ENCODE data around the gene TNFAIP1. TPM values are rescaled to one million over a fixed set of nuclear protein-coding genes. Genes with fewer than 3 reads are reported as not detected.

Gene TNFAIP1
- total RNA-seq, 2 donors from 2014 or later: 15.2 to 15.8 TPM

DNA sequence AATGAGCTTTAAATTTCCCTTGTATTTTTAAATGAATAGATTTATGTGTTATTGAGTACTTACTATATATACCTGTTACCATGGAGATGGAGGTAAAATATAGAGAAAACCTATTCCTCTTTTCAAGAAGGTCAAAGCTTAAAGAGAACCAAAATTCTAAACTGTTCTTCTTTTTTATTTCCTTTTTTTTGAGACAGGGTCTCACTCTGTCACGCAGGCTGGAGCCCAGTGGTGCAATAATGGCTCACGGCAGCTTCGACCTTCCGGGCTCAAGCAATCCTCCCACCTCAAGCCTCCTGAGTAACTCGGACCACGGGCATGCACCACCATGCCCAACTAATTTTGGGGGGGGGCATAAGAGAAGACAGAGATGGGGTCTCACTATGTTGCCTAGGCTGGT is 41.6 kb upstream of the TNFAIP1 start:
- peaks cover 30% of the 10 kb centered on the region for H3K4me1 ChIP-seq
- no peak overlapping the region for H3K27ac ChIP-seq
- H3K27me3 ChIP-seq: no peaks in the 10 kb centered on the region
- ATAC-seq (no peak), DNase-seq (no peak)
- 66 to 89% methylated on average over 6 of the region's 6 CpGs for WGBS, 2 donors
- no peak for TF ChIP-seq POLR2A (IDR thresholded peaks at IDR 0.05)
- TF ChIP-seq CTCF (IDR thresholded peaks at IDR 0.05): no peak
- no peaks in the 10 kb centered on the region for H3K36me3 ChIP-seq (replicated peaks in 1 of 2; ENCODE audit: insufficient read depth in 1 of 2, low read depth in 2 of 2)
- H3K9me3 ChIP-seq: no peaks in the 10 kb centered on the region
- H3K4me3 ChIP-seq: no peak overlapping the region
- intact Hi-C loops (cut with DNase I): no loop called here

DNA sequence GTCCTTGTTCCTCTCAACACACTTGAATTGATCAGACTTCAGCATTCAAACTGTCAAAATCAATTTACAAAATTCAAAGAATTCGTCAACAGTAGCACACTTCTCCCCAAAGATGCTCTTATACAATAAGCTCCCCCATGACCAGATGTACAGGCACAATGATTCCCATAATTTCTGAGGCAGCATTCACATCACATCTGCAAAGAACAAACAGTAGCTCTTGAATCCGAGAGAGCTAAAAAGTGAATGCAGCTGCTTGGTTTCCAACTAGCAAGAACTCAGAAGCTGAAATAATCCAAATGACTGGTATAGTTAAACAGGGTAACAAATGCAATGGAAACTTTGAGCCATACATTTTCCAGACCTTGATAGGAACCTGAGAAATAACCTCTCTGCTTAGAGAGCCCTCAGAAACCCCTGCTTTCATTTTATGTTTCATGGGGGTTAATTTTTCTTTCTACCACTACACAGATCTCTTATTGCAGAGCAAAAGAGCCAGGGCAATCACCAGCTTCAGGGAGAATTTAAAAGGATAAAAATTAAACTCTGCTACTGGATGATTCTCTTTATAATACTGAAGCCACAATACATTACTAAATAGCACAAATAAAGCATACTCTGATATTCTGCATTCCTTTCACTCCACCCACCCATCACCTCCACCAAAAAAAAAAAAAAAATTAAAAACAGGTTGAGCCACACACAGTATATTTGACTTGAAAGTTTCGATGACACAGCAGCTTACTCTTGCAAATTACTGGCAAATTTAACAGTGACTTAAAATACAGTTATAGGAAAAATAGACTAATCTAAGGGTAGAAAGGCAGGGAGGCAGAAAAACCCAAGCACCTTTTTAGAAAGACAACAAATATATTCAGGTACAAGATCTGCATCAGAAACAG is 39.6 kb upstream of the TNFAIP1 start:
- Histone ChIP-seq H3K9me3 (no peaks in the 10 kb centered on the region), H3K27ac (no peak overlapping the region), H3K36me3 (replicated peaks in 1 of 2; ENCODE audit: insufficient read depth in 1 of 2, low read depth in 2 of 2) (no peaks in the 10 kb centered on the region), H3K4me1 (peaks cover 23% of the 10 kb centered on the region), H3K27me3 (no peaks in the 10 kb centered on the region), H3K4me3 (no peak overlapping the region)
- intact Hi-C loops (cut with DNase I): no loop called here
- no peak for DNase-seq
- ATAC-seq: no peak
- TF ChIP-seq POLR2A (IDR thresholded peaks at IDR 0.05): no peak
- no peak for TF ChIP-seq CTCF (IDR thresholded peaks at IDR 0.05)
- 33 to 50% methylated on average over 3 of the region's 3 CpGs for WGBS, 2 donors

GRCh38 chr17:28298449-28298848 is 37.1 kb upstream of the TNFAIP1 start:
- Histone ChIP-seq H3K4me1 (peaks cover 5% of the 10 kb centered on the region), H3K4me3 (no peak overlapping the region), H3K27me3 (no peaks in the 10 kb centered on the region), H3K27ac (no peak overlapping the region), H3K9me3 (no peaks in the 10 kb centered on the region), H3K36me3 (replicated peaks in 1 of 2; ENCODE audit: insufficient read depth in 1 of 2, low read depth in 2 of 2) (no peaks in the 10 kb centered on the region)
- DNase-seq (no peak), ATAC-seq (no peak)
- TF ChIP-seq CTCF (IDR thresholded peaks at IDR 0.05): no peak
- no peak for TF ChIP-seq POLR2A (IDR thresholded peaks at IDR 0.05)
- WGBS, 2 donors: 53 to 62% methylated on average over 3 of the region's 3 CpGs
- intact Hi-C loops (cut with DNase I): no loop called here

DNA sequence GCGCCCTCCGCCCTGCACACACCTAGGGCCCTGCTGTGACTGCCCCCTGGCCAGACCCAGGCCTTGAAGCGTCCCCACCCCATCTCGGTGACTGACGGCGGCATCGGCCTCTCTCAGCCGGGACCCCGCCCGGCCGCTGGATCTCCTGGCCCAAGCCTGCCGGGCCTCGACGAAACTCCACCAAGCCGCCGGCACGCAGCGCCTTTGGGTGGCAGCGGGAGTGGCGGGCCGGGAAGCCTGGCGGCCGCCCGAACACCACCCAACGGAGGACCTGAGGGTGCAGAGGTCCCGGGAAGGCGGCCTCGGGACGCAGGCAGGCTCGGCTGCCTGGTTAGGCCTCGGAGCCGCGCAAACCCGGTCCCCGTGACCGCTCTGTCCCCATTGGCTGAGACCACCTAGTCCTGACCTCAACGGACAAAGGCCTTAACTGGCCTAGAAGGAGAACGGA is 28.6 kb upstream of the TNFAIP1 start:
- H3K9me3 ChIP-seq: no peaks in the 10 kb centered on the region
- no peak overlapping the region for H3K27ac ChIP-seq
- H3K4me1 ChIP-seq: peaks cover 5% of the 10 kb centered on the region
- DNase-seq (no peak), ATAC-seq (no peak)
- 66 to 75% methylated on average over 4 to 30 of the region's 38 CpGs for WGBS, 2 donors
- H3K4me3 ChIP-seq: no peak overlapping the region
- intact Hi-C loops (cut with DNase I): no loop called here
- TF ChIP-seq POLR2A (IDR thresholded peaks at IDR 0.05) (no peak), CTCF (IDR thresholded peaks at IDR 0.05) (no peak)
- no peaks in the 10 kb centered on the region for H3K36me3 ChIP-seq (replicated peaks in 1 of 2; ENCODE audit: insufficient read depth in 1 of 2, low read depth in 2 of 2)
- H3K27me3 ChIP-seq: no peaks in the 10 kb centered on the region

GRCh38 chr17:28313841-28314240 is 21.7 kb upstream of the TNFAIP1 start:
- H3K27ac ChIP-seq: no peak overlapping the region
- peaks cover 46% of the 10 kb centered on the region for H3K4me1 ChIP-seq
- H3K9me3 ChIP-seq: no peaks in the 10 kb centered on the region
- H3K36me3 ChIP-seq (replicated peaks in 1 of 2; ENCODE audit: insufficient read depth in 1 of 2, low read depth in 2 of 2): no peaks in the 10 kb centered on the region
- no peaks in the 10 kb centered on the region for H3K27me3 ChIP-seq
- no peak for TF ChIP-seq CTCF (IDR thresholded peaks at IDR 0.05)
- no peak for TF ChIP-seq POLR2A (IDR thresholded peaks at IDR 0.05)
- DNase-seq (peak; percentile 52 to 81 (median 58)), ATAC-seq (no peak)
- intact Hi-C loops (cut with DNase I): no loop called here
- H3K4me3 ChIP-seq: no peak overlapping the region
- 50 to 60% methylated on average over 2 of the region's 2 CpGs for WGBS, 2 donors
